Upper lobe of left lung (tissue), 4 donors: Measurements from ENCODE around the gene CNOT9.

Experiments used
- CTCF ChIP-seq, 6 experiments: fragments of 450-650 bp in 4 of 6; fragments of 200-600 bp in 2 of 6; sonication (generic) in 2 of 6; IDR thresholded peaks; one replicate each; pipeline ENCODE4 v1.5.1; 2016 to 2019; ENCODE audit warnings: antibody characterized with exemption in 6 of 6
- EP300 ChIP-seq, 4 donors: sonication (generic); formaldehyde crosslinking; IDR thresholded peaks; one replicate each; pipeline ENCODE4 v1.5.1; 2017; ENCODE audit warnings: antibody characterized with exemption in 4 of 4, control low read depth in 2 of 4
- POLR2A ChIP-seq, 4 donors: fragments of 450-650 bp; IDR thresholded peaks; one replicate each; pipeline ENCODE4 v1.5.1; 2016 to 2017; ENCODE audit warnings: antibody characterized with exemption in 4 of 4, mild to moderate bottlenecking in 2 of 4

- no peak for TF ChIP-seq CTCF (IDR thresholded peaks at IDR 0.05)
- no peak for TF ChIP-seq POLR2A (IDR thresholded peaks at IDR 0.05)
- TF ChIP-seq EP300 (IDR thresholded peaks at IDR 0.05) = no peak
These were observed 13.4 kb downstream of the CNOT9 start for GRCh38 chr2:218582076-218582475.
